Endothelial cell (in vitro differentiated cells): ENCODE results near the gene GAD2. TPM values are rescaled to one million over a fixed set of nuclear protein-coding genes. Genes with fewer than 3 reads are reported as not detected.

ENCODE experiments used
- DNase-seq: peaks from one replicate; pipeline ENCODE4 v3.0.0; 2021; ENCODE audit warnings: low spot score
- H3K27ac Mint-ChIP-seq: one replicate; pipeline ENCODE4 v1.8.0; 2021; ENCODE audit warnings: mixed read lengths, inconsistent platforms; ENCODE audit not compliant: unreplicated experiment
- H3K27me3 Mint-ChIP-seq: one replicate; pipeline ENCODE4 v1.8.0; 2021; ENCODE audit warnings: mild to moderate bottlenecking, moderate library complexity, mixed read lengths, inconsistent platforms; ENCODE audit not compliant: unreplicated experiment
- H3K36me3 Mint-ChIP-seq: one replicate; pipeline ENCODE4 v1.8.0; 2021; ENCODE audit warnings: mild to moderate bottlenecking, low read depth, mixed read lengths, inconsistent platforms; ENCODE audit not compliant: unreplicated experiment
- H3K4me1 Mint-ChIP-seq: one replicate; pipeline ENCODE4 v1.8.0; 2021; ENCODE audit warnings: mild to moderate bottlenecking, mixed read lengths, inconsistent platforms; ENCODE audit not compliant: unreplicated experiment
- H3K4me3 Mint-ChIP-seq: one replicate; pipeline ENCODE4 v1.8.0; 2021; ENCODE audit warnings: mild to moderate bottlenecking, mixed read lengths, inconsistent platforms; ENCODE audit not compliant: unreplicated experiment
- H3K9me3 Mint-ChIP-seq: one replicate; pipeline ENCODE4 v1.8.0; 2021; ENCODE audit warnings: mixed read lengths, inconsistent platforms; ENCODE audit not compliant: unreplicated experiment
- total RNA-seq: library from RNA; stranded (reverse); fragmentation: NEBNext Ultra II Directional; extraction: Animal tissue kit (Norgen Biotek cat#: 25700); gene quantifications from one replicate; pipeline ENCODE4 v1.2.1, GENCODE V29; 2021; ENCODE audit not compliant: unreplicated experiment
- TF ChIP-seq, protein P1 (sequence below): fragments of 200-600 bp; sonication (generic); IDR thresholded peaks from one replicate; pipeline ENCODE4 v1.5.0; 2021; ENCODE audit warnings: antibody characterized with exemption; ENCODE audit not compliant: unreplicated experiment

The GAD2 gene
- total RNA-seq, 1 donor from 2014 or later, result 0.90 TPM

GRCh38 chr10:26314265-26315013 is 97.9 kb downstream of the GAD2 start:
- H3K4me1 Mint-ChIP-seq, result no peaks in the 10 kb centered on the region
- H3K4me3 Mint-ChIP-seq, result no peak overlapping the region
- no peaks in the 10 kb centered on the region for H3K27me3 Mint-ChIP-seq
- no peaks in the 10 kb centered on the region for H3K36me3 Mint-ChIP-seq
- TF ChIP-seq, protein P1, sequence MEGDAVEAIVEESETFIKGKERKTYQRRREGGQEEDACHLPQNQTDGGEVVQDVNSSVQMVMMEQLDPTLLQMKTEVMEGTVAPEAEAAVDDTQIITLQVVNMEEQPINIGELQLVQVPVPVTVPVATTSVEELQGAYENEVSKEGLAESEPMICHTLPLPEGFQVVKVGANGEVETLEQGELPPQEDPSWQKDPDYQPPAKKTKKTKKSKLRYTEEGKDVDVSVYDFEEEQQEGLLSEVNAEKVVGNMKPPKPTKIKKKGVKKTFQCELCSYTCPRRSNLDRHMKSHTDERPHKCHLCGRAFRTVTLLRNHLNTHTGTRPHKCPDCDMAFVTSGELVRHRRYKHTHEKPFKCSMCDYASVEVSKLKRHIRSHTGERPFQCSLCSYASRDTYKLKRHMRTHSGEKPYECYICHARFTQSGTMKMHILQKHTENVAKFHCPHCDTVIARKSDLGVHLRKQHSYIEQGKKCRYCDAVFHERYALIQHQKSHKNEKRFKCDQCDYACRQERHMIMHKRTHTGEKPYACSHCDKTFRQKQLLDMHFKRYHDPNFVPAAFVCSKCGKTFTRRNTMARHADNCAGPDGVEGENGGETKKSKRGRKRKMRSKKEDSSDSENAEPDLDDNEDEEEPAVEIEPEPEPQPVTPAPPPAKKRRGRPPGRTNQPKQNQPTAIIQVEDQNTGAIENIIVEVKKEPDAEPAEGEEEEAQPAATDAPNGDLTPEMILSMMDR, result no peak
- H3K9me3 Mint-ChIP-seq, result no peaks in the 10 kb centered on the region
- no peak for DNase-seq
- no peak overlapping the region for H3K27ac Mint-ChIP-seq

DNA sequence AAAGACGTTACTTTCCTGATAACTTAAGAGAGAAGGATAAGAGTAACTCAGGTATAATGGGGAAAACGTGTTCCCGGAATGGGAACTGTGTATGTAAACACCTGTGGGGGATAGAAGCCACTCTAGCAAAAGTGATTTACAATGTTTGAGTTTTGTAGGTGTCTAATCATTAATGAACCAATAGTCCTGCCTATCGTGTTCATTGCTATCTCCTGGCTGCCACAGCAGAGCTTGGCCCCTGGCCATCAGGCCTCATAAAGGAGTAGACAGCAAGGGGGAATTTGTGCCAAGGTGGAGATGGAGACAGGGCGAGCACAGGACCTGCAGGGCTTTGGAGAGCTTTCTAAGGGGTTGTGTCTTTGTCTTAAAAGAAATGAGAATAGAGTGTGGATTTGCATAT is 102.1 kb downstream of the GAD2 start:
- no peak for DNase-seq
- no peaks in the 10 kb centered on the region for H3K4me1 Mint-ChIP-seq
- no peak overlapping the region for H3K27ac Mint-ChIP-seq
- no peaks in the 10 kb centered on the region for H3K9me3 Mint-ChIP-seq
- H3K36me3 Mint-ChIP-seq, result no peaks in the 10 kb centered on the region
- H3K4me3 Mint-ChIP-seq, result no peak overlapping the region
- peaks cover 2% of the 10 kb centered on the region for H3K27me3 Mint-ChIP-seq
- TF ChIP-seq, protein P1, result no peak

GRCh38 chr10:26323219-26323618 is 106.6 kb downstream of the GAD2 start:
- Mint-ChIP-seq H3K9me3 (no peaks in the 10 kb centered on the region), H3K4me3 (no peak overlapping the region), H3K27me3 (peaks cover 2% of the 10 kb centered on the region), H3K36me3 (no peaks in the 10 kb centered on the region), H3K4me1 (no peaks in the 10 kb centered on the region), H3K27ac (no peak overlapping the region)
- no peak for DNase-seq
- TF ChIP-seq, protein P1, result no peak

GRCh38 chr10:26326851-26327250 is 110.3 kb downstream of the GAD2 start:
- H3K4me1 Mint-ChIP-seq, result no peaks in the 10 kb centered on the region
- H3K27me3 Mint-ChIP-seq, result peaks cover 1% of the 10 kb centered on the region
- H3K27ac Mint-ChIP-seq, result no peak overlapping the region

DNA sequence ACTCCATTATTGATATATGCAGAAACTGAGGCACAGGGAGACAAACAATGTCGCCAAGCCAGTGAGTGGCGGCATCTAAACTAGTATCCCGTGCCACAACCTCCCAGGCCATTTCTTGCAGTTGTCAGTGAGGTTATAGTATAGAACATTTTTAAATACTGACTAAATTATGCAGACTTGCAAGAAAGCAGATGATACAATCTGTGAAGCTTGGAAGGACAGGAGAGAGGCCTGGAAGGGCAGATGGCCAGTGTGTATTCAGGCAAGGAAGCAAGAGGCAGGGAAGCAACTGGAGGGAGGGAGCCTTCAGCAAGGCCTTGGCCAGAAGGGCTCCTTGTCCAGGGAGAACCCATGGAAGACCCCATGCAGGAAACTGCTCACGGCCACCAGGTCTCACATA is 111.2 kb downstream of the GAD2 start:
- Mint-ChIP-seq H3K4me3 (no peak overlapping the region), H3K4me1 (no peaks in the 10 kb centered on the region), H3K9me3 (no peaks in the 10 kb centered on the region), H3K27me3 (peaks cover 1% of the 10 kb centered on the region), H3K27ac (no peak overlapping the region), H3K36me3 (no peaks in the 10 kb centered on the region)
- TF ChIP-seq, protein P1, result no peak
- DNase-seq, result no peak

More at GRCh38 chr10:26326851-26327250, 110.3 kb downstream of the GAD2 start:
- TF ChIP-seq, protein P1, result no peak
- DNase-seq, result no peak
- Mint-ChIP-seq H3K4me3 (no peak overlapping the region), H3K9me3 (no peaks in the 10 kb centered on the region), H3K36me3 (no peaks in the 10 kb centered on the region)
